Parathyroid adenoma (tissue), 2 donors: ENCODE data around the gene MXRA7.
"Not testable (repeated sequence)": the region's sequence is repeated elsewhere in the genome, so short reads cannot be mapped to it uniquely, and the experiment has no call there.

ENCODE experiments used
- H2AFZ ChIP-seq: fragments of 300-600 bp; sonication (generic); one replicate; pipeline ENCODE4 v1.7.0; 2017; ENCODE audit warnings: antibody characterized with exemption, mild to moderate bottlenecking
- H3K27ac ChIP-seq: fragments of 300-600 bp; sonication (generic); one replicate; pipeline ENCODE4 v1.7.0; 2017
- H3K27me3 ChIP-seq: fragments of 300-600 bp; sonication (generic); one replicate; pipeline ENCODE4 v1.7.0; 2017; ENCODE audit warnings: low read length; ENCODE audit not compliant: control insufficient read depth, insufficient read depth
- H3K36me3 ChIP-seq: fragments of 300-600 bp; sonication (generic); one replicate; pipeline ENCODE4 v1.7.0; 2017; ENCODE audit warnings: low read length; ENCODE audit not compliant: control insufficient read depth, insufficient read depth
- H3K4me1 ChIP-seq: fragments of 300-600 bp; sonication (generic); one replicate; pipeline ENCODE4 v1.7.0; 2017; ENCODE audit warnings: control low read depth
- H3K4me2 ChIP-seq: fragments of 300-600 bp; sonication (generic); one replicate; pipeline ENCODE4 v1.7.0; 2017; ENCODE audit warnings: low read length
- H3K4me3 ChIP-seq: fragments of 300-600 bp; sonication (generic); one replicate; pipeline ENCODE4 v1.7.0; 2017; ENCODE audit warnings: low read depth, low read length
- H3K79me2 ChIP-seq: fragments of 300-600 bp; sonication (generic); one replicate; pipeline ENCODE4 v1.7.0; 2017; ENCODE audit warnings: control low read depth
- H3K9ac ChIP-seq: fragments of 300-600 bp; sonication (generic); one replicate; pipeline ENCODE4 v1.7.0; 2017; ENCODE audit warnings: mild to moderate bottlenecking
- H3K9me3 ChIP-seq: fragments of 300-600 bp; sonication (generic); one replicate; pipeline ENCODE4 v1.7.0; 2017; ENCODE audit warnings: low read length; ENCODE audit not compliant: control insufficient read depth
- CTCF ChIP-seq: fragments of 300-600 bp; sonication (generic); IDR thresholded peaks from one replicate; pipeline ENCODE4 v1.7.0; 2017; ENCODE audit warnings: antibody characterized with exemption, mild to moderate bottlenecking
- donor health status: primary hyperparathyroidism.

Gene MXRA7

GRCh38 chr17:76726231-76726775, 15.5 kb upstream of the MXRA7 start, which contains the start of gene JMJD6:
JMJD6 (minus strand) TSS chr17:76726606; CDS start chr17:76726475, 131 bp downstream.
- H3K4me1 ChIP-seq: peaks cover 11% of the 10 kb centered on the region
- peaks cover 47% of the 10 kb centered on the region for H3K79me2 ChIP-seq
- H3K27ac ChIP-seq: peak within 1 kb of the TSS; percentile 87
- H3K36me3 ChIP-seq: no peaks in the 10 kb centered on the region
- H3K9me3 ChIP-seq: no peaks in the 10 kb centered on the region
- peak within 1 kb of the TSS; percentile 94 for H3K4me2 ChIP-seq
- H3K4me3 ChIP-seq: peak within 1 kb of the TSS; percentile 91
- TF ChIP-seq CTCF: no peak
- peak within 1 kb of the TSS; percentile 86 for H3K9ac ChIP-seq
- H3K27me3 ChIP-seq: no peaks in the 10 kb centered on the region
- H2AFZ ChIP-seq: peak within 1 kb of the TSS; percentile 80

GRCh38 chr17:76725580-76726230, 14.9 kb upstream of the MXRA7 start:
- no peaks in the 10 kb centered on the region for H3K27me3 ChIP-seq
- H3K36me3 ChIP-seq: no peaks in the 10 kb centered on the region
- peak overlapping the region; percentile 80 for H3K4me2 ChIP-seq
- peaks cover 49% of the 10 kb centered on the region for H3K79me2 ChIP-seq
- peak overlapping the region; percentile 80 for H3K4me3 ChIP-seq
- peak overlapping the region; percentile 80 for H2AFZ ChIP-seq
- H3K27ac ChIP-seq: peak overlapping the region; percentile 87
- peak overlapping the region; percentile 86 for H3K9ac ChIP-seq
- peaks cover 11% of the 10 kb centered on the region for H3K4me1 ChIP-seq
- H3K9me3 ChIP-seq: no peaks in the 10 kb centered on the region
- no peak for TF ChIP-seq CTCF

GRCh38 chr17:76723812-76724211, 13.0 kb upstream of the MXRA7 start:
- Histone ChIP-seq H3K27ac (no peak overlapping the region), H3K36me3 (no peaks in the 10 kb centered on the region), H3K4me2 (no peak overlapping the region), H3K27me3 (no peaks in the 10 kb centered on the region), H3K79me2 (peaks cover 42% of the 10 kb centered on the region), H3K4me3 (no peak overlapping the region), H3K9me3 (no peaks in the 10 kb centered on the region), H3K4me1 (peaks cover 11% of the 10 kb centered on the region), H3K9ac (no peak overlapping the region), H2AFZ (no peak overlapping the region)
- TF ChIP-seq CTCF: no peak

GRCh38 chr17:76722977-76723376, 12.2 kb upstream of the MXRA7 start:
- H3K9me3 ChIP-seq, H2AFZ ChIP-seq, H3K9ac ChIP-seq, H3K36me3 ChIP-seq, H3K27ac ChIP-seq, H3K4me3 ChIP-seq, H3K4me2 ChIP-seq, H3K27me3 ChIP-seq: not testable (repeated sequence)
- Histone ChIP-seq H3K4me1 (peaks cover 11% of the 10 kb centered on the region), H3K79me2 (peaks cover 42% of the 10 kb centered on the region)

- H3K4me2 ChIP-seq: no peak overlapping the region
- no peaks in the 10 kb centered on the region for H3K27me3 ChIP-seq
- no peak overlapping the region for H3K9ac ChIP-seq
- H3K79me2 ChIP-seq: peaks cover 36% of the 10 kb centered on the region
- H3K36me3 ChIP-seq: no peaks in the 10 kb centered on the region
- no peak overlapping the region for H3K27ac ChIP-seq
- no peak overlapping the region for H3K4me3 ChIP-seq
- peaks cover 7% of the 10 kb centered on the region for H3K4me1 ChIP-seq
- TF ChIP-seq CTCF: no peak
- no peaks in the 10 kb centered on the region for H3K9me3 ChIP-seq
- no peak overlapping the region for H2AFZ ChIP-seq
Measured at GRCh38 chr17:76722279-76722678, 11.5 kb upstream of the MXRA7 start.
